Daoy (cell line): ENCODE results near the gene WNT5A. TPM values are rescaled to one million over a fixed set of nuclear protein-coding genes. Genes with fewer than 3 reads are reported as not detected.

Experiments
- DNase-seq: peaks from one replicate; pipeline ENCODE4 v3.0.0-alpha.2; 2015; ENCODE audit warnings: low read depth
- total RNA-seq: library from RNA; depleted of rRNA; stranded (reverse); fragments of >200 nt; shearing (Covaris generic); gene quantifications from 2 replicates; pipeline ENCODE4 v1.2.3, GENCODE V29; 2014

Gene WNT5A
- total RNA-seq, 1 experiment from 2014 or later: 109 TPM

- DNase-seq: no peak
These were observed 4.5 kb downstream of the WNT5A start for GRCh38 chr3:55482496-55483195.

- DNase-seq: peak; percentile 71
These were observed 5.2 kb downstream of the WNT5A start for GRCh38 chr3:55481744-55482495.

GRCh38 chr3:55480911-55481743 is 6.0 kb downstream of the WNT5A start:
- DNase-seq: peak; percentile 75

GRCh38 chr3:55477306-55478303 is 9.5 kb downstream of the WNT5A start:
- peak; percentile 39 for DNase-seq

GRCh38 chr3:55476515-55476914 is 10.6 kb downstream of the WNT5A start:
- DNase-seq: peak; percentile 69

GRCh38 chr3:55474213-55474632 is 12.9 kb downstream of the WNT5A start:
- no peak for DNase-seq

- no peak for DNase-seq
These were observed 13.3 kb downstream of the WNT5A start for GRCh38 chr3:55473788-55474187.

GRCh38 chr3:55471522-55472280 is 15.4 kb downstream of the WNT5A start:
- DNase-seq: no peak

- DNase-seq: no peak
These were observed 16.0 kb downstream of the WNT5A start for GRCh38 chr3:55471084-55471483.

GRCh38 chr3:55469957-55470526 is 17.1 kb downstream of the WNT5A start:
- DNase-seq: no peak

- DNase-seq: peak; percentile 44
These were observed 18.9 kb downstream of the WNT5A start for GRCh38 chr3:55468251-55468650.

GRCh38 chr3:55467099-55467498 is 20.0 kb downstream of the WNT5A start:
- DNase-seq: no peak

GRCh38 chr3:55466526-55466925 is 20.6 kb downstream of the WNT5A start:
- no peak for DNase-seq

- peak; percentile 52 for DNase-seq
These were observed 25.2 kb downstream of the WNT5A start for GRCh38 chr3:55461896-55462295.

- DNase-seq: no peak
These were observed 27.3 kb downstream of the WNT5A start for GRCh38 chr3:55459838-55460237.

GRCh38 chr3:55458181-55458790 is 28.8 kb downstream of the WNT5A start:
- DNase-seq: no peak

- DNase-seq: no peak
These were observed 31.2 kb downstream of the WNT5A start for GRCh38 chr3:55455915-55456314.

- DNase-seq: peak; percentile 62
These were observed 32.5 kb downstream of the WNT5A start for GRCh38 chr3:55454611-55455010.

- no peak for DNase-seq
These were observed 33.1 kb downstream of the WNT5A start for GRCh38 chr3:55453886-55454496.
